Activated CD8-positive, alpha-beta T cell treated with anti-CD3 and anti-CD28 coated beads, Interleukin-2, amount 10 ng/mL, durations not matched to agents 7 days and 5 days (primary cell): ENCODE data around the gene RPL14. TPM values are rescaled to one million over a fixed set of nuclear protein-coding genes. Genes with fewer than 3 reads are reported as not detected.
A peak's percentile ranks its signal among the peaks of the same experiment; 100 is the strongest.

Experiments
- ATAC-seq: fragments of 150-1000 bp; cut with Tn5 transposase; one replicate; pipeline ENCODE4 v1.10.0; 2021; ENCODE audit warnings: moderate library complexity
- CTCF ChIA-PET: fragments of 350-600 bp; sonication (Branson Sonifier 250); formaldehyde crosslinking; loops from one replicate; lab custom pipeline; 2021; ENCODE audit warnings: antibody characterized with exemption; lab: Charles Lee
- POLR2A ChIA-PET: fragments of 350-600 bp; sonication (Branson Sonifier 250); formaldehyde crosslinking; loops from one replicate; lab custom pipeline; 2021; ENCODE audit warnings: antibody characterized with exemption; lab: Charles Lee
- DNase-seq: peaks from one replicate; pipeline ENCODE4 v3.0.0-alpha.2; 2020
- H3K27ac Mint-ChIP-seq: one replicate; pipeline ENCODE4 v1.8.0; 2021; ENCODE audit warnings: mild to moderate bottlenecking, mixed read lengths
- H3K27me3 Mint-ChIP-seq: one replicate; pipeline ENCODE4 v1.8.0; 2021; ENCODE audit warnings: low read depth, mixed read lengths
- H3K36me3 Mint-ChIP-seq: one replicate; pipeline ENCODE4 v1.8.0; 2021; ENCODE audit warnings: low read depth, mixed read lengths
- H3K4me1 Mint-ChIP-seq: one replicate; pipeline ENCODE4 v1.8.0; 2021; ENCODE audit warnings: low read depth, mixed read lengths
- H3K4me3 Mint-ChIP-seq: one replicate; pipeline ENCODE4 v1.8.0; 2021; ENCODE audit warnings: mild to moderate bottlenecking, mixed read lengths
- H3K9me3 Mint-ChIP-seq: one replicate; pipeline ENCODE4 v1.8.0; 2022; ENCODE audit warnings: mixed read lengths; ENCODE audit not compliant: insufficient read depth
- total RNA-seq, 2 experiments: library from RNA; stranded (reverse); gene quantifications; one replicate each; pipeline ENCODE4 v1.2.3, GENCODE V29; 2021

The RPL14 gene
- total RNA-seq, 2 experiments from 2014 or later, result 1,835 to 1,964 TPM

DNA sequence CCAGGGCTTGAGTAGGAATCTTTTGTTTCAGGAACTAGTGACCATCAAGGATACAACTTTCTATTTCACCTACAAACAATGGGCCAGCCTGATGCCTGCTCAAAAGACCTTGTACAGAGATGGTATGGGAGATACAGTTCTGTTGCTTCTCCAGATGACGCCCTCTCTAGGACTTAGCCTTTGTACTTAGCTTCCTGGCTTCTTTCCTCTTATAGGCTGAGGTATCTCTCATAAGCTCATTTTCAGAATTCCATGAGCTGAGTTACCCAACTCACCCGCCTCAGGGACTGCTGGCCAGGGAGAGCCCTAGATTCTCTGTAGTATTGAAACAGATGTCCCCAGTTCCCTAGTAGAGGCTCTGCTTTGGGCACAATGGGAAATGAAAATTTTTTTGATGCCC is 40.1 kb downstream of the RPL14 start:
- Mint-ChIP-seq H3K27me3 (no peaks in the 10 kb centered on the region), H3K4me3 (no peak overlapping the region), H3K36me3 (no peaks in the 10 kb centered on the region), H3K27ac (no peak overlapping the region), H3K4me1 (no peaks in the 10 kb centered on the region), H3K9me3 (no peaks in the 10 kb centered on the region)
- ChIA-PET POLR2A (no interaction called here), CTCF (no interaction called here)
- ATAC-seq, result no peak
- DNase-seq, result no peak

DNA sequence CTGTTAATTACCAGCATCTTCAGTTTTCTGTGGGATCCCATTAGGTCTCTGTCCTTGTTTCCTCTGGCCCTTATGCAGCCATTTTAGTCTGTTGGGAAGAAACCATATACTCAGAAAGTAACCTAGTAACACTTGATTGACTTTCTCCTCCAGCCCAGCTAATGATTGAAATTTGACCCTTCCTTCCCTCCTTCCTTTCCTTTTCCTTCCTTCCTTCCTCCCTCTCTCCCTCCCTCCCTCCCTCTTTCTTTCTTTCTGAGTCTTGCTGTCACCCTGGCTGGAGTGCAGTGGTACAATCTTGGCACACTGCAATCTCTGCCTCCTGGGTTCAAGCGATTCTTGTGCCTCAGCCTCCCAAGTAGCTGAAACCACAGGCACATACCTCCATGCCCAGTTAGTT is 42.8 kb downstream of the RPL14 start:
- CTCF ChIA-PET, result no interaction called here
- Mint-ChIP-seq H3K36me3 (no peaks in the 10 kb centered on the region), H3K4me3 (no peak overlapping the region), H3K27ac (no peak overlapping the region), H3K4me1 (peaks cover 4% of the 10 kb centered on the region), H3K27me3 (no peaks in the 10 kb centered on the region), H3K9me3 (no peaks in the 10 kb centered on the region)
- ATAC-seq, result no peak
- DNase-seq, result no peak
- POLR2A ChIA-PET, result interaction anchor here (1.6 kb wide), 1 partner anchor 43 kb away, joined by 4 read pairs; no protein-coding TSS in a partner anchor

DNA sequence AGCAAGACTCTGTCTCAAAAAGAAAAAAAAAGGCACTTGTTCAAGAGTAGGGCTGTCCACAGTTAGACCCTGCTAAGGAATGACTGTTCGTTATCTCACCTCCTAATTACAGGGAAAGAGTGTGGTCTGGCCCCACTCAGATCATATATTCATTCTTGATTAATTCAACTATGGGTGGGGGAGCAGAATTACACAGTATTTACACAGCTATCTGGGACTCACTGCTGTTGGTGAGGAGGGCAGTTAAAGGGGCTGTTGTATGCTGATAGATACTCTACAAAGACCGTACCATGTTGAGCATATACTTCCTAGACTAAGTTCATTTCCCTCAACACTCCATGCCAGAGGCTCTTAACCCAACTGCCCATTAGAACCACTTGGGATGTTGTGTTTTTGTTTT is 44.9 kb downstream of the RPL14 start:
- Mint-ChIP-seq H3K9me3 (no peaks in the 10 kb centered on the region), H3K4me1 (peaks cover 20% of the 10 kb centered on the region), H3K36me3 (peaks cover 2% of the 10 kb centered on the region), H3K27me3 (no peaks in the 10 kb centered on the region), H3K27ac (no peak overlapping the region), H3K4me3 (no peak overlapping the region)
- ATAC-seq (no peak), DNase-seq (no peak)
- POLR2A ChIA-PET, result no interaction called here
- CTCF ChIA-PET, result no interaction called here

DNA sequence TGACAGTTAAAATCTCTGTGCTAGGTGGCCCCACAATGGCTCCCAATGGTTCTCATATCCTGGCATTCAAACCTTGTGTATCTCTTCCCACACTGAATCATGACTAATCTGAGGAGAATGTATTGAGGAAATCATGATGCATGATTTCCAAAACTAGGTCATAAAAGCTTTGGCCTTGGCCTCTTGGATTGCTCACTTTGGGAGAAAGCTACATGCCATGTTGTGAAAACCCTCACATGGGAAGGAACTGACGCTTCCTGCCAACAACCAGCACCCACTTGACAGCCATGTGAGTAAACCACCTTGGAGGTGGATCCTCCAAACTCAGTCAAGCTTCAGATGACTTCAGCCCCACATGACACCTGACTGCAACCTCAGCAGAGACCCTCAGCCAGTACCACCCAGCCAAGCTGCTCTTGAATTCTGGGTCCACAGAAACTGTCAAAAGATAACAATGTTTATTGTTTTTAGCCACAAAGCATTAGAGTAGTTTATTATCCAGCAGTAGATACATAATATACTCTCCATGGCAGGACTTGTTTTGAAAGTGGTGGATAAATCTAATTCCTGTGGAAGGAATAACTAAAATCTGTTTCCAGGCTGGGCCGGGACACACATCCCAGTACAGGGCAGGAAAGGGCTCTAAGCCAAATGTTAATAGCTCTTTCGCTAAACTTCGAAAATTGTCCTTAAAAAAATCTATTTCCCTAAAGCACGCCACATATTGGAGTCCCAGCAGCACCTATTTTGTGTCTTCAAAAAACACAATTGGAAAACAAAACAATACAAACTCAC is 47.7 kb downstream of the RPL14 start:
- no peak for ATAC-seq
- no peak for DNase-seq
- CTCF ChIA-PET, result interaction anchor here (1.0 to 2.3 kb wide), 9 partner anchors 17 to 75 kb away, joined by 3 to 9 read pairs (median 5); no protein-coding TSS in a partner anchor

DNA sequence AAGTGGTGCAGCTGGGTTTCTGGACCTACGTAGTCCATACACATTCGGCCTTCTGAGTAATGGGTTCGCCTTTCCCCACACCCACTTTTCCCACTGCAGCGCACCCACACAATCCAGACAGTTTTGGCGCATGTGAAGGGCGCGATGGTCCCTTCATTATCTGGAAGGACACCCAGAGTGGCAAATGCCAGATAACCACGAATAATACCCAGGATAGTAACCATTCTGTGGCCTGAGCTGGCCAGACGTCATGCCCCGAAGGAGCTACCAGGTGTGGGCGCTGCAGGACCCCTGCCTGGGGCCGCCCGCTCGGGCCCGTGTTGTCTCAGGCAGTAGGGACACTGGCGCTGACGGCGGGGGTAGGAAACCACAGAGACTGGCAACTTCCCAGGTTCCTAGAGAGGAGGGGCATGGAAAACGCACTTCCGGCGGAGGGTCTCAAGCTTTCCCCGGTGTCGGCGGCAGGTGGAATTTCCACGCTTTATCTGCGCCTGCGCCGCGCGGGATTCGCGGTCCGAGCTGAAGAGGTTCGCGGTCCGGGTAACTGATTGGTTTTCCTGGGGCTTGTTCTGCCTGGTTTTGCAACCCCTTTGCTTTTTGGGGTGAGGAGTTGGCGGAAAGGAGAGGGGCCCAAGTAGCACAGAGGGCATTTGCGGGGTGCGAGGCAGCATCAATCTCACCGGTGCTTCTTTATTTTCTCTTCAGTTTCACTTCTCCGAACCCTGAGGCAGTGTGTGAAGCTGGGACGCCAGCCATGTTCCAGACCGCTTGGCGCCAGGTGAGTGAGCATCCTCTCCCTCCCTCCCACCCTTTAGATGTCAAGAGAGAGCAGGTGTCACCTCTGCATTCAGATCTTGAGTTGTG is 48.7 kb downstream of the RPL14 start, which contains the start of gene ZNF620:
ZNF620 (plus strand) TSS at position 441 of the 864 bp plus-strand sequence; CDS start at position 755, 314 bp downstream.
- Mint-ChIP-seq H3K27ac (peak within 1 kb of the TSS; percentile 90), H3K27me3 (no peaks in the 10 kb centered on the region), H3K4me3 (peak within 1 kb of the TSS; percentile 94), H3K36me3 (peaks cover 9% of the 10 kb centered on the region), H3K4me1 (peaks cover 27% of the 10 kb centered on the region), H3K9me3 (no peaks in the 10 kb centered on the region)
- ATAC-seq, result peak; percentile 83
- ChIA-PET POLR2A (interaction anchor here (0.6 to 1.1 kb wide), 5 partner anchors 16 to 147 kb away, joined by 3 to 7 read pairs (median 3); partner anchors contain the start of genes RPL14 and ZNF621), CTCF (interaction anchor here (0.7 to 2.3 kb wide), 13 partner anchors 9 to 334 kb away, joined by 3 to 9 read pairs (median 4); partner anchors contain the start of gene ZNF621)
- peak; percentile 54 for DNase-seq

More for the DNA sequence above, 47.7 kb downstream of the RPL14 start:
- H3K27ac Mint-ChIP-seq, result peak overlapping the region; percentile 43
- POLR2A ChIA-PET, result interaction anchor here (0.7 to 1.0 kb wide), 2 partner anchors 17 to 47 kb away, joined by 4 to 7 read pairs; partner anchors contain the start of gene RPL14
- H3K36me3 Mint-ChIP-seq, result peaks cover 5% of the 10 kb centered on the region
- no peaks in the 10 kb centered on the region for H3K9me3 Mint-ChIP-seq
- H3K27me3 Mint-ChIP-seq, result no peaks in the 10 kb centered on the region
- peak overlapping the region; percentile 94 for H3K4me3 Mint-ChIP-seq
- peaks cover 27% of the 10 kb centered on the region for H3K4me1 Mint-ChIP-seq

DNA sequence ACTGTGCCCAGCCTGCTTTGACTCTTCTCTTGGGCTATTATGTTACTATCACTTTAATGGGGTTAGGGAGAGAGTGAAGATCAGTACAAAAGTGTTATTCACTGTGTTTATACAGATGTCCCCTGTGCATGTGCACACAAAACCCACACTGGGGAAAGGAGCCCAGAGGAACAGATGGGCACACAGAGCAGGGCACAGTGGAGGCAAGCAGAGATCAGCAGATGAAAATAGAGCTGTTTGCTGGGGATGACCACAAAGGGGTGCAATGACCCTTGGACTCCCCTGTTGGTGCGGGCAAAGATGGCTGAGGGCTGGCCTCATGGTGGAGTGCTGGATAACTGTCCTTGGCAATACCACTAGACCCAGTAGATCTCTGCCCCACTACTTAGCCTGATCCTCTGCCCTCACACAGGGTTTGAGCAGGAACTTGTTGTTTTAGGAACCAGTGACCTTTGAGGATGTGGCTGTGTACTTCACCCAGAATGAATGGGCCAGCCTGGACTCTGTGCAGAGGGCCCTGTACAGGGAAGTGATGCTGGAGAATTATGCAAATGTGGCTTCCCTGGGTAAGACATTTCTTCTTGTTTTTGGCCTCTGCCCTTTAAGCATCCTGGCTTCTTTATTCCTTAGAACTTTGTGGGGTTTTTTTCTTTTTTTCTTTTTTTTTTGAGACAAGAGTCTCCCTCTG is 54.0 kb downstream of the RPL14 start:
- no peak for ATAC-seq
- Mint-ChIP-seq H3K27me3 (no peaks in the 10 kb centered on the region), H3K36me3 (peaks cover 21% of the 10 kb centered on the region), H3K9me3 (no peaks in the 10 kb centered on the region), H3K27ac (no peak overlapping the region), H3K4me1 (peaks cover 13% of the 10 kb centered on the region), H3K4me3 (no peak overlapping the region)
- ChIA-PET CTCF (no interaction called here), POLR2A (no interaction called here)
- DNase-seq, result no peak

DNA sequence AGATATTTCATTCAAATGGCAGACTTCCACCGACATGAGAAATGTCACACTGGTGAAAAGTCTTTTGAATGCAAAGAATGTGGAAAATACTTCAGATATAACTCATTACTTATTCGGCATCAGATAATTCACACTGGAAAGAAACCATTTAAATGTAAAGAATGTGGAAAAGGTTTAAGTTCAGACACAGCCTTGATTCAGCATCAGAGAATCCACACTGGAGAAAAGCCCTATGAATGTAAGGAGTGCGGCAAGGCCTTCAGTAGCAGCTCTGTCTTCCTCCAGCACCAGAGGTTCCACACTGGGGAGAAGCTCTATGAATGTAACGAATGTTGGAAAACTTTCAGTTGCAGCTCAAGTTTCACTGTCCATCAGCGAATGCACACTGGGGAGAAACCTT is 59.1 kb downstream of the RPL14 start:
- Mint-ChIP-seq H3K4me1 (no peaks in the 10 kb centered on the region), H3K36me3 (peaks cover 13% of the 10 kb centered on the region), H3K27me3 (no peaks in the 10 kb centered on the region), H3K4me3 (no peak overlapping the region), H3K27ac (no peak overlapping the region), H3K9me3 (no peaks in the 10 kb centered on the region)
- CTCF ChIA-PET, result no interaction called here
- POLR2A ChIA-PET, result interaction anchor here (1.1 kb wide), 1 partner anchor 9 kb away, joined by 4 read pairs; the partner anchor contains the start of gene ZNF621
- no peak for ATAC-seq
- no peak for DNase-seq

DNA sequence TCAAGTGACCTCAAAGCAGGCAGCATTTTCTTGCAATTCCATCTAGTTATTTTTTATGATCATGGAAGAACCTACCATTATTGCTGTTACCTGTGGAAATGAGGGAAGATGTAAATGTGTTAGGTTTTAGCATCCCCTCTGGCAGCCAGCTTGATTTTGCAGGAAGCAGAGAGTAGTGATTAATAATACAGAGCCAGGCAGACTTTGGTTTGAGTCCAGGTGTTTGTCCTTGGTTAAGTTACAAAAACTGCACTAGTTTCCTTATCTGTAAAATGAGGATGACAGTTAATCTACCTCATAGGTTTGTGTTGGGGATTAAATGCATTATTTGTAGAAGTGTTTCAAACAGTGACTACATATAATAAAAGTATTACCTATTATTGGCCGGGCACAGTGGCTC is 60.9 kb downstream of the RPL14 start:
- POLR2A ChIA-PET, result no interaction called here
- H3K9me3 Mint-ChIP-seq, result no peaks in the 10 kb centered on the region
- CTCF ChIA-PET, result no interaction called here

More for the DNA sequence above, 60.9 kb downstream of the RPL14 start:
- Mint-ChIP-seq H3K4me3 (no peak overlapping the region), H3K27me3 (no peaks in the 10 kb centered on the region), H3K27ac (no peak overlapping the region), H3K4me1 (no peaks in the 10 kb centered on the region), H3K36me3 (peaks cover 13% of the 10 kb centered on the region)
- no peak for DNase-seq
- no peak for ATAC-seq

Other genes with a start within 250 kb of the RPL14 start
- gene EIF1B, start 147.6 kb upstream of the RPL14 start, total RNA-seq, result 10 to 100 TPM; 33.1 to 33.2 TPM
- gene ENTPD3, start 70.2 kb upstream of the RPL14 start, total RNA-seq, result not detected
- gene ZNF619, start 19.8 kb downstream of the RPL14 start, total RNA-seq, result 1 to 10 TPM; 6.7 to 8.5 TPM
- gene ZNF620, start 48.7 kb downstream of the RPL14 start, total RNA-seq, result 1 to 10 TPM; 4.0 to 4.6 TPM
- gene ZNF621, start 67.6 kb downstream of the RPL14 start, total RNA-seq, result 10 to 100 TPM; 22.0 to 22.6 TPM